GM04504 (cell line): ENCODE results near the gene ATP5ME.
"Not testable (repeated sequence)": the region's sequence is repeated elsewhere in the genome, so short reads cannot be mapped to it uniquely, and the experiment has no call there.

Source experiments
- DNase-seq: peaks from one replicate; pipeline ENCODE4 v3.0.0-alpha.2; 2012; ENCODE audit warnings: low read depth

The ATP5ME gene

DNA sequence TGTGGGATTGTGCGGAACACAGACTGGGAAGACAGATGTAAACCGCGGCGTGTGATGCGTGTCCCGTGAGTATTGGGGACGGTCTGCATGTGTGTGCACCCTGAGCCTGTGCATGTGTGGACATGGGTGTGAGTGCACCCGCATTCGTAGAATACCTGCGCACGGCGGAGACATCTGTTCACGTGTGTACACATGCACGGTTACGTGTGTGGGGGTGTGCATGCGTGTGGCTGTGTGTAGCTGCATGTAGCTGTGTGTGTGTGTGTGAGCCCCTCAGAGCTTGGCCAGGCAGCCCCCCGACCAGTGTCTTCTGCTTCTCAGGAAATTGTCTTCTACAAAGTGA, 19.6 kb downstream of the ATP5ME start:
- no peak for DNase-seq

- no peak for DNase-seq
Observed at GRCh38 chr4:653831-654502, 20.1 kb downstream of the ATP5ME start.

- no peak for DNase-seq
Observed at GRCh38 chr4:653080-653821, 20.8 kb downstream of the ATP5ME start.

- no peak for DNase-seq
Observed at GRCh38 chr4:651884-652642, 22.0 kb downstream of the ATP5ME start.

GRCh38 chr4:650951-651883, 22.9 kb downstream of the ATP5ME start:
- no peak for DNase-seq

DNA sequence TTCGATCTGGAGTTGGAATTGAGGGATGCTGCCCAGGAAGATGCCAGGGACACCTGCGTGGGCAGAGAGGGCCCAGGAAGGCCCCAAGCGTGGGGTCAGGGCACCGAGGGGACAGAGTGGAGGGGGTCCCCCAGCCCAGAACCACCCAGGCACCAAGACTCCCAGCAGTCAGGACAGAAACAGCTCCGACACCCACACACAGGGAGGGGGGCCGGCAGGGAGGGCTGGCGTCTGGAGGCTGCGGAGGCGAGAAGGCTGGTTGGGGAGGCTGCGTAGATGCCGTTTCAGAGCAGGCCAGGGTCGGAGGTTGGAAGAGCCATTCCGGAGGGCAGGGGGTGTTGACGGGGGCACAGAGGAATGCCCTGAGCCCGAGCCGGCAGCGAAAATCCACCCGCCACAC, 23.6 kb downstream of the ATP5ME start:
- DNase-seq, result no peak

- DNase-seq, result no peak
Observed at GRCh38 chr4:649751-650310, 24.2 kb downstream of the ATP5ME start.

DNA sequence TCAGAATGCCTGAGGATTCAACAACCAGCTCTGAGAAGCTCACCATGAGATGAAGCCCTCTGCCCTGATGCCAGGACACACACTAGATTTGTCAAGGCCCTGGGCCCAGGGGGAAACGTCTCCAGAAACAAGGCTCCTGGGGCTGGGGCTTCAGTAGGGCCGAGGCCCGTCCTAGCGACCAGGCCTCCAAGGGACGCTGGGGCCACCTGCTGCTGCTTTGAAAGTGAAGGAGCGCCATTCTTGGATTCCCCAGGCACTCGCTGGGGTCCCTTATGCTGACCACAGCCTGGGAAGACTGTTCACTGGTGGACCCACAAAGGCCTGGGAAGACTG, 24.8 kb downstream of the ATP5ME start:
- DNase-seq, result no peak

GRCh38 chr4:648579-649292, 25.3 kb downstream of the ATP5ME start:
- DNase-seq, result no peak

- no peak for DNase-seq
Observed at GRCh38 chr4:647481-647880, 26.6 kb downstream of the ATP5ME start.

- no peak for DNase-seq
Observed at GRCh38 chr4:646460-646859, 27.6 kb downstream of the ATP5ME start.

- DNase-seq, result not testable (repeated sequence)
Observed at GRCh38 chr4:642366-642765, 31.7 kb downstream of the ATP5ME start.

GRCh38 chr4:637536-638280, 36.4 kb downstream of the ATP5ME start:
- DNase-seq, result no peak

DNA sequence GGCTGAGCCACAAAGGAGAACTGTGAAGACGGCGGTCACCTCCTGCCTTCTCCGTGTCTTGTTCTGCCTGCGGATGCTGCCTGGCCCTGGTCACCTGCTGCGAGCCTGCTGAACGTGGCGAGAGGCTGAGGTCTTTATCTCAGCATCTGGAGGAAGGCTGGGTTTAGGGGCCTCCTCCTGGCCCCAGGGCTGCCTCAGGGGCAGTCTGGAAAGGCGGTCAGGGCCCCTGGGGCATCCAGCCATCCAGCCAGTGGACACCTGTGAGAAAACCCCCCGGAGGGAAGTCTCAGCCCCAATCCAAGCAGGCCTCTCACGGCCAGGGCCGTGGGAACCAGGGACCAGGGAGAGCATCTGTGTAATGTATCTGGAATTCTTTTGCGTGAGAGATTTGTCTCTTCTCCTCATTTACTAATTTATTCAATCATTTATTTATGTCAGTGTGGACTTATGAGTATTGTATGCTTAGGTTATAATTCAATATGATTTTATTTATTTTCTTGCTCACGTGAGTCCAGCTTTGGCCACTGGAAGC, 37.4 kb downstream of the ATP5ME start:
- no peak for DNase-seq

GRCh38 chr4:635851-636627, 38.0 kb downstream of the ATP5ME start:
- DNase-seq, result no peak

DNA sequence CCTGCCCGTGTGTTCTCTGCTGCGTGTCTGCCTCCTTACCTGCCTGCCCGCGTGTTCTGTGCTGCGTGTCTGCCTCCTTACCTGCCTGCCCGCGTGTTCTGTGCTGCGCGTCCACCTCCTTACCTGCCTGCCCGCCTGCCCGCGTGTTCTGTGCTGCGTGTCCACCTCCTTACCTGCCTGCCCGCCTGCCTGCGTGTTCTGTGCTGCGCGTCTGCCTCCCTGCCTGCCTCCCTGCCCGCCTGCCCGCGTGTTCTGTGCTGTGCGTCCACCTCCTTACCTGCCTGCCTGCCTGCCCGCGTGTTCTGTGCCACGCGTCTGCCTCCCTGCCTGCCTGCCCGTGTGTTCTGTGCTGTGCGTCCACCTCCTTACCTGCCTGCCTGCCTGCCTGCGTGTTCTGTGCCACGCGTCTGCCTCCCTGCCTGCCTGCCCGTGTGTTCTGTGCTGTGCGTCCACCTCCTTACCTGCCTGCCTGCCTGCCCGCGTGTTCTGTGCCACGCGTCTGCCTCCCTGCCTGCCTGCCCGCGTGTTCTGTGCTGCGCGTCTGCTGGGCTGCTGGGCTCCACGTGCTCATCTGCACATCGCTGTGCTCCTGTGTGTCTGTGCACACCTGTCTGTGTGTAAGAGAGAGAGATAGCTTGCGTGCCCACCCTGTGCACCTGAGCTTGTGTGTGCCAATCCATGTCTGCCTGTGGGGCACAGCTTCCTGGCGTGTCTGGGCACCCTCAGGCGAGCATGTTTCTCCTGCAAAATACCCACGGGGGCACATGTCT, 38.8 kb downstream of the ATP5ME start:
- DNase-seq, result not testable (repeated sequence)

GRCh38 chr4:634599-634985, 39.5 kb downstream of the ATP5ME start:
- DNase-seq, result no peak

- DNase-seq, result no peak
Observed at GRCh38 chr4:633976-634598, 40.0 kb downstream of the ATP5ME start.
